ENCODE measurements around the gene MARS1.
"Not testable (repeated sequence)": the region's sequence is repeated elsewhere in the genome, so short reads cannot be mapped to it uniquely, and the experiment has no call there.

MARS1 gene

GRCh38 chr12:57487597-57488401 lies at the start of gene MARS1:
MARS1 (plus strand) TSS chr12:57488068; CDS start chr12:57488091, 23 bp downstream.
- DNase-seq, result peak; percentile 97

GRCh38 chr12:57438400-57438799 lies 49.5 kb upstream of the MARS1 start:
- no peak for DNase-seq

GRCh38 chr12:57439762-57440266 lies 48.1 kb upstream of the MARS1 start:
- DNase-seq, result no peak

GRCh38 chr12:57441393-57441792 lies 46.5 kb upstream of the MARS1 start:
- DNase-seq, result not testable (repeated sequence)

- no peak for DNase-seq
Measured at GRCh38 chr12:57441846-57442427, 45.9 kb upstream of the MARS1 start.

GRCh38 chr12:57444337-57444736 lies 43.5 kb upstream of the MARS1 start:
- DNase-seq, result not testable (repeated sequence)

- no peak for DNase-seq
Measured at GRCh38 chr12:57444744-57445143, 43.1 kb upstream of the MARS1 start.

GRCh38 chr12:57446292-57446960 lies 41.4 kb upstream of the MARS1 start:
- no peak for DNase-seq

- no peak for DNase-seq
Measured at GRCh38 chr12:57448669-57449068, 39.2 kb upstream of the MARS1 start.

GRCh38 chr12:57449375-57449774 lies 38.5 kb upstream of the MARS1 start:
- DNase-seq, result no peak

GRCh38 chr12:57450057-57450456 lies 37.8 kb upstream of the MARS1 start:
- DNase-seq, result no peak

- DNase-seq, result no peak
Measured at GRCh38 chr12:57451233-57451778, 36.6 kb upstream of the MARS1 start.

GRCh38 chr12:57452181-57452936 lies 35.5 kb upstream of the MARS1 start:
- DNase-seq, result no peak

GRCh38 chr12:57452937-57453509 lies 34.8 kb upstream of the MARS1 start:
- peak; percentile 79 for DNase-seq

- no peak for DNase-seq
Measured at GRCh38 chr12:57454213-57454565, 33.7 kb upstream of the MARS1 start.

- DNase-seq, result peak; percentile 41
Measured at GRCh38 chr12:57454566-57455373, 33.1 kb upstream of the MARS1 start, which contains the start of gene INHBE. INHBE (plus strand) TSS chr12:57455307; CDS start chr12:57455537, 230 bp downstream.

GRCh38 chr12:57455374-57456144 lies 32.3 kb upstream of the MARS1 start:
- DNase-seq, result no peak

GRCh38 chr12:57456145-57456700 lies 31.6 kb upstream of the MARS1 start:
- DNase-seq, result peak; percentile 37

- DNase-seq, result no peak
Measured at GRCh38 chr12:57456737-57457490, 31.0 kb upstream of the MARS1 start.
